LNCaP clone FGC (cell line): ENCODE measurements around the gene MLLT1.
A peak's percentile ranks its signal among the peaks of the same experiment; 100 is the strongest.

ENCODE experiments used
- DNase-seq: peaks from one replicate; pipeline ENCODE4 v3.0.0-alpha.2; 2011; ENCODE audit warnings: low read depth
- H3K4me3 ChIP-seq: 2 replicates; pipeline ENCODE4 v1.5.1; 2011; ENCODE audit warnings: mild to moderate bottlenecking, low read depth, low read length, control low read depth
- TF ChIP-seq, protein P1 (sequence below): IDR thresholded peaks from 2 replicates; pipeline ENCODE4 v1.5.1; 2012; ENCODE audit warnings: mild to moderate bottlenecking; ENCODE audit not compliant: control insufficient read depth, insufficient read depth; ENCODE audit errors: extremely low read depth

MLLT1 gene

DNA sequence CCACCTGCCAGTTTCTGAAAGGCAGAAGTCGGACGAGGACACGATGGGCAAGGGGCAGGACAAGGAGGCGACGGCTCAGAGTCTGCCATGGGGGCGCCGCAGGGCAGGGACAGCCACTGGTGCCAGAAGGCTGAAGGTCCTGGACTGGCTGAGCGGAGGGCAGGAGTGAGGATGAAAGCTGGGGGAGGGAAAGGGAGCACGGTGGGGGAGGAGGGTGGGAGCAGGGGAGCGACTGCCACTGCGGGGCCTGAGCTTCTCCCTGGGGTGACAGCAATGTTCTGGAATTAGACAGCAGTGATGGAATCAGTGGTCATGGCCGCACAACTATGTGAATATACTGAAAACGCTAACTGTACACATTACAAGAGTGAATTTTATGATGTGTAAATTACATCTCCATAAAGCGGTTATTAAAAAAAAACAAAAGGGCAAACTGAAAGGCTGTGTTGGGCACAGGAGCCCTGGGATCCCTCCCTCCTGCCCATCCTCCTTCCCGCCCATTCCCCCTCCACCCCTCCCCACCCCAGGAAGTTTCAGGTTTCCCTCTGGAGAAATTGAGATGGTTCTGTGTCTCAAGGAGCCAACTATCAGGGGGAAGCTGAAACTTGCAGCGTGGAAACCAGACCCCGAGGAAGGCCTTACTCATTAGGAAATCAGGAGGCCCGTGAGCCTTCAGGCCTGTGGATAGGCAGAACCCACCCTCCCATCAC, 15.9 kb downstream of the MLLT1 start:
- H3K4me3 ChIP-seq = no peak overlapping the region
- TF ChIP-seq, protein P1, sequence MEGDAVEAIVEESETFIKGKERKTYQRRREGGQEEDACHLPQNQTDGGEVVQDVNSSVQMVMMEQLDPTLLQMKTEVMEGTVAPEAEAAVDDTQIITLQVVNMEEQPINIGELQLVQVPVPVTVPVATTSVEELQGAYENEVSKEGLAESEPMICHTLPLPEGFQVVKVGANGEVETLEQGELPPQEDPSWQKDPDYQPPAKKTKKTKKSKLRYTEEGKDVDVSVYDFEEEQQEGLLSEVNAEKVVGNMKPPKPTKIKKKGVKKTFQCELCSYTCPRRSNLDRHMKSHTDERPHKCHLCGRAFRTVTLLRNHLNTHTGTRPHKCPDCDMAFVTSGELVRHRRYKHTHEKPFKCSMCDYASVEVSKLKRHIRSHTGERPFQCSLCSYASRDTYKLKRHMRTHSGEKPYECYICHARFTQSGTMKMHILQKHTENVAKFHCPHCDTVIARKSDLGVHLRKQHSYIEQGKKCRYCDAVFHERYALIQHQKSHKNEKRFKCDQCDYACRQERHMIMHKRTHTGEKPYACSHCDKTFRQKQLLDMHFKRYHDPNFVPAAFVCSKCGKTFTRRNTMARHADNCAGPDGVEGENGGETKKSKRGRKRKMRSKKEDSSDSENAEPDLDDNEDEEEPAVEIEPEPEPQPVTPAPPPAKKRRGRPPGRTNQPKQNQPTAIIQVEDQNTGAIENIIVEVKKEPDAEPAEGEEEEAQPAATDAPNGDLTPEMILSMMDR = no peak
- DNase-seq = no peak

DNA sequence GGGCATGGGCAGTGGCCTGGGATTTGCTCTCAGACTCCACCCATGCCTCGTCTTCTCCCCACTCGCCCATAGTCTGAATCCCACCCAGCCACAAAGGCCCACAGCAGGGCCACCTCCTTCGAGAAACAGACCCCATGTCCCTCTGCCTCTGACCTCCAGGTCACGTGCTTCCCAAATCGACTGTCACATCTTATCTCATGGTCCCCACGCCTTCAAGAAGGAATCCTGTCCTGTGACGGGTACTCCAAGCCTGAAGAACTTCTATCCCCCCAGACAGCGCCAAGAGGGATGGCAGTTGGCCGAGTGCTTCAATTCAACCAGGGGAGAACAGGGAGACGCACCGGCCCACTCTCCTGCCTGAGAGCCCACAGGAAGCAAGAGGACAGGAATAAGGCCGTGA, 16.5 kb downstream of the MLLT1 start:
- TF ChIP-seq, protein P1 = no peak
- H3K4me3 ChIP-seq = no peak overlapping the region
- no peak for DNase-seq

DNA sequence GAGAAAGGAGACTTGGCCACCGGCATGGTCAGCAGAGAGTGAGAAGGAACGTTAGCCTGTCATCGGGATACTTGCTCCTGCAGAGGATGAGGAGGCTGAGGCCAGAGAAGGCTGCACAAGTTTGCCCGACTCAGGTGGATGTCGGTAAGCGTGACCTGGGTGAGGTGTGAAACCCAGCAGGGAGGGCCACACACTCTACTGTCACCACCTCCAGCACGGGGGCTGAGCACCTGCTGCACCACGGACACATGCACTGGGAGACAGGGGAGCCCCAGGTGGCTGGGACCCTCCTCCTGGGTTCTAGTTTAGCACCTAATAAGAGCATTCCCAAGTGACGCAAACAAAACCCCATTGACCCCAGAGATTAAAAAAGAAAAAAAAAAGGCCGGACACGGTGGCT, 17.3 kb downstream of the MLLT1 start:
- H3K4me3 ChIP-seq = no peak overlapping the region
- TF ChIP-seq, protein P1 = no peak
- no peak for DNase-seq

DNA sequence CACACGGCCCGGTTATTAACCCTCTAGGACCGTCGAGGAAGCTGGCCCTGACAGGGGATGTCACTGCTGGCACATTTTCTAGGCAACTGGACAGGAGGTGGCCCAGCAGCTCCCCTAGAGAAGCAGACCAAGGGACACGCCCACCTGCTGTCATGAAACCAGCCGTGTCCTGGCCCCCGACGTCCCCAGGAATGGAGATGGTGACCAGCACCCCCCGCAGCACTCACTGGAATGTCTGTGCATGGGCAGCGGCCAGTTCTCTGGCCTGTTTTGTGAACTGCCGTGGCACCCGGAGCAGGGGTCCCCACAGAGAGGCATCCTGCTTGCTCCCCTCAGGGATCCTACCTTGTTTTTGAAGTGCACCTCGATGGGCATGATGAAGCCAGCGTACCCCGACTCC, 17.9 kb downstream of the MLLT1 start:
- DNase-seq = no peak
- no peak overlapping the region for H3K4me3 ChIP-seq
- TF ChIP-seq, protein P1 = no peak

DNA sequence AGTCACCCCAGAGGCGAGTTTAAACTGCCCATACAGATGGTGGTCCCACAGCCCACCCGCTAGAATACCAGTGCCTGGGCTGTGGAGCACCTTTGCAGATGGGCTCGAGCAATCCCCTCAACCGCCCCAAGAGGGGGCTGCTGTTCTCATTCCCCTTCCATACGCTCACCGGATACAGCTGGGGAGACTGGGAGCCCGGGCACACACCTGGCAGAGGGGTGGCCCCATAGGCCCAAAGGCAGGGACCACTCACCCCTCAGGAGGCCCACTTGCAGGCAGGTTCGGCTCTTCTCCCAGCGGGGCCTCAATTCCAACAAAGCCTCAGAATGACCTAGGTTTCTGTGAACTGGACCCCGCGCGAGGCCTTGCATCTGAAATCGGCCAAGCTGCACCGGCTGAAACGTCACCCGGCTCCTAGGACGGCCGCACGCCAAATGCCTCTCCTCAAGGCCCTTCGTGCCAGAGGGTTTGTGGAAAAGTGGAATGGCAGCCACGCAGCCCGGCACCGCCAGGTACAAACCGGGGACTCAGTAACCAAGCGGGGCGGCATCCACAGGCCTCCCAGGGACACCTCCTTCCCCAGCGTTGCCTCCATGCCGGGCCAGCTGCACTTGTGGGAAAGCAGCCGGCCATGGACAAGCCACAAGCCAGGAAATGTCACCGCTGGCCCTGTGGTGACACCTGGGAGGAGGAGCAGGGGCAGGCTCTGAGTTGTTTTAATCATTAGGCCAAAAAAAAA, 18.7 kb downstream of the MLLT1 start:
- TF ChIP-seq, protein P1 = peak; percentile 39
- no peak overlapping the region for H3K4me3 ChIP-seq
- DNase-seq = no peak

DNA sequence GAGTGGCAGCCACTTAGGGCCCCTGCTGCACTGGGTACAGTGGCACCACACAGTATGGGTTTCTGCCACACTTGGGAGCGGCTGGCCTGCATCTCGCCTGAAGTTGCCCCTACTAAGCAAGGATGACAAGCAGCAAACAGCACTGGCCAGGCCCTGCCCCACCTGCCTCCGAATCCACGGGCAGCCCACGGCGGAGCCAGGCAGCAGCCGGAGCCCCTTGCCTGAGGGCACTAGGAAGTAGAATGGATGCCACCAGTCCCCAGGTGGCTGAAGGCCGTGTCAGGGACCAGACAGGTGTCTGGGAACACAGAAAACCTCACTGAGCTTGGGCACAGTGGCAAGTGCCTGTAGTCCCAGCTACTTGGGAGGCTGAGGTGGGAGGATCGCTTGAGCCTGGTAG, 19.4 kb downstream of the MLLT1 start:
- no peak overlapping the region; the same call in 1 of the 2 replicates for H3K4me3 ChIP-seq

More for the DNA sequence above, 19.4 kb downstream of the MLLT1 start:
- TF ChIP-seq, protein P1 = no peak
- no peak for DNase-seq
